Measurements from ENCODE around the gene TMEM151B.
A peak's percentile ranks its signal among the peaks of the same experiment; 100 is the strongest.
"Not testable (repeated sequence)": the region's sequence is repeated elsewhere in the genome, so short reads cannot be mapped to it uniquely, and the experiment has no call there.

TMEM151B gene

DNA sequence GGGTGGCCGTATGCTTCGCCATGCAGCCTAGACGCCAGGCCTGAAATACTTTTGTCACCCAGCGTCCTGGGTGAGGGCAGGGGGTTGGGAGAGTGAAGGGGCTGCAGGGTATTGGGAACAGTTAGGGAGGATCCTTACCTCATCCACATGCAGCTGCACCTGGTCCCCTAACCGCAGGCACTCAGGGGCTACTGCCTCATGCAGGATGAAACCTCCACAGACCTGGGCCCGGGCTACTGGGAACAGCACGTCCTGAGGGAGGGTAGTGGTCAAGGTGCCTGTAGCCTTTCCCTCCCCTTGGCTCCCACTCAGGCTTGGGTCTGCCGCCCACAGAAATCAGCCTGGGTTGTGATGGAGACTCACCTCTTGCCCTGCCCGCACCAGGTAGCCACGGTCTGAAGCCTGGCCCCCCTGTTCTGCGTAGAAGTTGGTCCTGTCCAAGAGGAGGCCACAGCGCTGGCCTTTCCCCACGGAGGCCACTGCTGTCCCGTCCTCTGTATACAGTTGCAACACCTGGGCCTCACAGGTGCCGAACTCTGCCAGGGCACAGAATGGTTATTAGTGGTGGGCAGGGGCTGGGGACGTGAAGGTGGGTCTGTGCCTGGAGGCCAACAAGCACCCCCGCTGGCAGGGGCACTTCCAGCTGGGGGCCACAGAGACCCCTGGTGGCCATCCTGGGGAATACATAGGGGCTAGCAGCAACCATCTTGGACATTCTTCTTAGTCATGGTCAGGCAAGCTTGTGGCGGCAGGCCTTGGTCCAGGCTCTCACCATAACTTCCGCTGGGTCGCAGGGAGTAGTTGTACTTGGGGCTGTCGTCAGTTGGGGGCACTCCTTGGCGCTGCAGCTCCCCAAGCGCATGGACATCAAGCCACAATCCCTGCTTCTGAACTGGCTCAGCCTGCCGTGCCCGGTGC is 34.3 kb downstream of the TMEM151B start:
- peak; percentile 26 for DNase-seq (ENCODE audit: low read depth)

DNA sequence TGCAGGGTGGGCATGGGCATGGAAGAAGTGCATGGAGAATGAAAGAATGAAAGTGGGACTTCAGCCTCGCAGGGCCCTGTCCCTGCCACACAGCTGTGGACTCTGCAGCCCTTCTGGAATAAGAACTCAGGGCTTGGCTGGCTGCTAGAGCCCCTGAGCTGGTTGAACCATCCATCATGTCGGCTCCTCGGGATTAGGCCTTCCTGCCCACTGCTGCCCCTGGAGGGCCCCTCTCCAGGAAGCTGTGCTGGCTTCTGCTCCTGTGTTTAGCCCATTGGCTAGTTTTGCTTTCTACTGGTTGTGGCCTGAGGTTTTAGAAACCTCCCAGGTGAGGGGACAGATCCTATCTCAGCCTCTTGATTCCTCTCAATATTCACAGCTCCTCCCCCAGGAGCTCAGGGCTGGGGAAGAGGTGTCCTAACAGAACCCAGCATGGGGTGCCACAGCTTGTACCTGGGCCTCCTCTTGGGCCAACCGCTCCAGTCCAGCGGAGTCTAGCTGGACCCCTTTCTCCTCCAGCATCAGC is 35.0 kb downstream of the TMEM151B start:
- no peak for DNase-seq (ENCODE audit: low read depth)

DNA sequence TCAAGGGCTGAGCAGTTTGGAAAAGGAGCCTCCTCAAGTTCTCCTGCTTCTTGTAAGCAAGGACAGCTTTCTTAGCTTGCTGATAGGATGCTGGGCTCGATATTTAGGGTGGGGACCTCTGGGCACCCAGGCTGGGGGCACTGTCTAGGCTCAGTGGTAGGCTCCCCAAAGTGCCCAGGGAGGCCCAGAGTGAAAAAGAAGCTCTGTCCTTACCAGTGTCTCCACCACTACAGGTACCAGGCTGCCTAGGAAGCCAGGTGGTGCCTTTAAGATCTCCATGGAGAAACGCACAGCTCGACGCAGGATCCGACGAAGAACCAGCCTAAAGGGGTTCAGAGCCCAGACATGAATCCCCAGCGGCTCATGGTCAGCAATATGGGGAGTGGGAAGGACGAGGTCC is 36.5 kb downstream of the TMEM151B start:
- no peak for DNase-seq (ENCODE audit: low read depth)

DNA sequence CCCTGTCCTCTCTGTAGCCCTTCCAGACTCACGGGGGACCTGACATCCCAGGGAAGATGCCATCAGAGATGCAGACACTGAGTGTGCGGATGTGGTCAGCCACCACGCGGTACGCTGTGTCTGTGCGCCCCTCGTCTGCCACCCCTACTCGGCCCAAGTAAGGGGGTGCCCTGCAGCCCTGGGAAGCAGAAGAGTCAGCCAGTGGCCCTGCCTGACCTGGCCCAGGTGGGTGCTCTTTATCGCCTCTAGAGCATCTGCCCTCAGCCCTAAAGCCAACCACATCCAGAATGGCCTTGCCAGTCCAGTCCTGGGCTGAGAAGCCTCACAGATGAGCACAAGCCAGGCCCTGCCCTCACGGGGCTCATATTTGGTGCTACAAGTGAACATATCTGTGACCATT is 37.0 kb downstream of the TMEM151B start:
- no peak for DNase-seq (ENCODE audit: low read depth)

DNA sequence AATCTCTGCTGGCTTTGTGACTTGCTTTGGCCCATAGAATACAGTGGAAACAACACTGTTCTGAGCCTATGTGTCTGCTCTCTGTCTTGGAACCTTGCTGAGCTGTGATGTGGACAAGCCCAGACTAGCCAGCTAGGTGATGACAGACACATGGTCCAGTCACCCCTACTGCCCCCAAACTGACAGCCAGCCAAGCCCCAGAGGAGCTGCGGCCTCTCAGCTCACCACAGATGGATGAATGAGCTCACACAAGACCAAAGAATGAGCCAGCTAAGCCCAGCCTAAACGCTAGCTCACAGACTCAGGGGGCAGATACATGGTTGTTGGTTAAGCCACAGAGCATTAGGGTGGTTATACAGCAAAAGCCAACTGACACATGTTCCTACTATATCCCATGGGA is 38.8 kb downstream of the TMEM151B start:
- no peak for DNase-seq (ENCODE audit: low read depth)

DNA sequence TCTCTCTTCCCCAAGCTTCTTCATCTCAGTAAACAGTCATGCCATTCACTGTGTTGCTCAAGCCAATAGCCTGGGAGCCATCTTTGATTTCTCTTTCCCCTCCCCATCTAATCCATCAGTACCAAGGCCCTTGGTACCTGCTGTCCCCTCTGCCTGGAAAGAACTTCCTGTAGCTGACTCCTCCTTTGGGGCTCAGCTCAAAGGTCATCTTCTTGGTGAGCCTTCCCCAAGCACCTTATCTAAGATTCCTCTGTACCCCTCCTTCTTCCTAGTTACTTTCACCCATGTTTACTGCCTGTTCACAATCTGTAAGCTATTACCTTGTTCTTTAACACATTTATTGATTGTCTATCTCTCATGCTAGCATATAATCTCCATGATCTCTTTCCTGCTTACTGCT is 39.4 kb downstream of the TMEM151B start:
- DNase-seq (ENCODE audit: low read depth), result no peak

DNA sequence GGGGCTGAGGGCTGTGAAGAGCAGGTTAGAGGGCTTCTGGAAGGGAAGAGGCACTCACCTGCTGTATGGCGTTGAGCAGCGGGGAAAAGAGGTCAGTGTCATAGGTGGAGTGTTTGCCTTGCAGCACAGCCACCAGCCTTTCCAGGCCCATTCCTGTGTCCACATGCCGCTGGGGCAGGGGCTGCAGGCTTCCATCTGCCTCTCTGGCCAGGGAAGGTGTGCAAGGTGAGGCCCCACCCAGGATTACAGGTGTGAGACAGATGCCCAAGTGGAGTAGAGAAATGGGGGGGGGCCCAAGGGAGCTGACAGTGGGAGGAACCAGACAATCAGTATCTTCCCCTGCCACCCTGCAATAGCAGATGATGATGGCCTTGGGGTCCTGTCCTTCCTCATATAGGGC is 40.0 kb downstream of the TMEM151B start:
- no peak for DNase-seq (ENCODE audit: low read depth)

DNA sequence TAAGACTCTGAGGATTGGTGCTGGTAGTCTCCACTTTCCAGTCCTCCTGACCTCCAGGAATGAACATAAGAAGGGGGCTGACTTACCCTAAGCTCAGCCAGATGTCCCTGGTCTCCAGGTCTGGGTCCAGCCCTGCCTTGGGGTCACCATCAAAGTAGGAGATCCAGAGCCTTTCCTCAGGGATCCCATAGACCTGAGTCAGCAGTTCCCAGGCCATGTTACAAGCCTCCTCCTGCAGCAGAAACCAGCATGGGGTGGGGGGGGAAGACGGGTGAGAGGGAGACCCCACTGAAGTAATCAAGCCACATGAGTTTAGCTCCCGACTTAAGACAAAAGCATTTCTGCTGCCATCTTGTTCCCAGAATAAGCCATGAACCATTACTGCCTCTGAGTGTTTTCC is 41.1 kb downstream of the TMEM151B start:
- no peak for DNase-seq (ENCODE audit: low read depth)

DNA sequence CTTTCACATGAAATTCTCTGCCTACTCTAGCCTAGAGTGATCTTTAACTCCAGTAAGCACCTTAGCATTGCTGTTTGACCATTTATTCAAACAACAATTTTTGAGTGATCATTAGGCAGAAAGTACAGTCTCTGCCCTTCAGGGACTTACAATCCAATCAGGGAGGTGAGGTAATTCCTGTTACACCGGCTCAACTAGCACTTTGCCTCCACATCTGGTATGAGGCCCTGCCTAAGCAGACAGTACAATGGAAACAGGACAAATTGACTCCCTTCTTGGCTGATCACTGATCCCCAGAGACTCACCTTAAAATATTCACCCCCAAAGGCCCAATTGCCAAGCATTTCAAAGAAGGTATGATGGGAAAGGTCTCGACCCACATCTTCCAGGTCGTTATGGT is 41.5 kb downstream of the TMEM151B start:
- DNase-seq (ENCODE audit: low read depth), result no peak

DNA sequence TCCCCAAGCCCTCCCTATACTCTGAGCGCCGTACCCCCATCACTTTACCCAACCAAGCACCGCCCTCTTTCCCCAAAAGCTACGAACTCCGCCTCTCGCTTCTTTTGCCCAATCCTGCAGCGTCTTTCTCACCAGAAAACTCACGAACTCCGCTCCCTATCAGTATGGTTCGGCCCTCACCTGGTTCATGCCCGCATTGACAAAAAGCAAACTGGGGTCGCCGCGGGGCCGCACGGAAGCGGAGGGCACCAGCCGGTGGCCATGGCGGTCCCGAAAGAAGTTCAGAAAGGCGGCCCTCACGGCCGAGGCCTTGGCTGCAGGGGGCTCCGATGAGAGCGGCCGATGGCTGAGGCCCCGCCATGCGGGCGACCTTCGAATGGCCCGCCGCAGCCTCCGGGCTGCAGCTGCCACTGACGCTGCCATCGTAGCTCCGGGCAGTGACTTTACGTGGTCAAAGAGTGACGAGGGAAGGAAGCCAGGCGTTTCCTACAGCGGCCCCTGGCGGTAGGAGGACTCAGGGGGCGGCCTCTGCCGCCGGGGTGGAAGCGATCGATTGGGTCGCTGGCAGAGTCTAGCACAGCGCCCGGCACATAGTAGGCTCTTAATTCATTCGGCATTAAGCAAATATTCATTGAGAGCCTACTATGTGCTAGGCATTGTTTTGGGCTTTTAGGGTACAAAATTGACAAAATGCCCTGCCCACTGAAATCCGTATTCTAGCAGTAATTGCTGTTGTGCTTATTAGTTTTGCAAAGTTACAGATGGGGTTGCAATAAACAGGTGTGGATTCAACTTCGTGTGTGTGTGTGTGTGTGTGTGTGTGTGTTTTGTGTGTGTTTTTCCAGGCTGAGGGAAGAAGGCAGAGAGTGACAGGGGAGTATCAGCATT is 42.9 kb downstream of the TMEM151B start, which contains the start of gene AARS2:
Gene AARS2, minus strand, starts transcription at position 447 of the 888 bp plus-strand sequence. Its CDS starts 24 bp downstream, at position 423.
- DNase-seq (ENCODE audit: low read depth), result peak; percentile 84

DNA sequence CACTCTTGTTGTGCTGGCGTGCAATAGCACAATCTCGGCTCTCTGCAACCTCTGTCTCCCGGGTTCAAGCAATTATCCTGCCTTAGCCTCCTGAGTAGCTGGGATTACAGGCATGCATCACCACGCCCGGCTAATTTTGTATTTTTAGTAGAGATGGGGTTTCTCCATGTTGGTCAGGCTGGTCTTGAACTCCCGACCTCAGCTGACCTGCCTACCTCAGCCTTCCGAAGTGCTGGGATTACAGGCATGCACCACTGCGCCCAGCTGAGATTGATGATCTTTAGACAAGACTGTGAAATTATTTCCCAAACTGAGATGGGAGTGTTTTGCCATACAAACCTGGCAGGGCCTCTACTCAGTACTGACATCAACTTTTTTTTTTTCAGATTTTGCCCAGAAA is 44.4 kb downstream of the TMEM151B start:
- not testable (repeated sequence) for DNase-seq (ENCODE audit: low read depth)

DNA sequence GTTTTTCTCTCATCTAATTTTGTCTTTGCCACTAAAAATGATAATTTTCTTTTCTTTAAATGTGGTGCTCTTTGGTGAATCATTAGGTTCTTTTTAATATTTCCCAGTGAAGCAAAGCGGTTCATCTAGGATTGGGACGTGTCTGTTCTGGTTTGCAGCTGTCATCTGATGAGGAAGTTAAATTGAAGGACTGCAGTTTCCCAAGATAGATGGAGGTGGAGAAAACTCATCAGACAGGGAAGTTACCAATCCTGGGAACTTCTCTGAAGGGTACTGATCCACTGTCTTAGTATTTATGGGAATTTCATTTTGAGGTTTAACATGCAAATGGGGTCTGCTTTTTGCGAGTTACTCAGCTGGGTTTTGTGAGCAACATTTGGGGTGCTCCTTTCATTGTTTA is 45.3 kb downstream of the TMEM151B start:
- no peak for DNase-seq (ENCODE audit: low read depth)

DNA sequence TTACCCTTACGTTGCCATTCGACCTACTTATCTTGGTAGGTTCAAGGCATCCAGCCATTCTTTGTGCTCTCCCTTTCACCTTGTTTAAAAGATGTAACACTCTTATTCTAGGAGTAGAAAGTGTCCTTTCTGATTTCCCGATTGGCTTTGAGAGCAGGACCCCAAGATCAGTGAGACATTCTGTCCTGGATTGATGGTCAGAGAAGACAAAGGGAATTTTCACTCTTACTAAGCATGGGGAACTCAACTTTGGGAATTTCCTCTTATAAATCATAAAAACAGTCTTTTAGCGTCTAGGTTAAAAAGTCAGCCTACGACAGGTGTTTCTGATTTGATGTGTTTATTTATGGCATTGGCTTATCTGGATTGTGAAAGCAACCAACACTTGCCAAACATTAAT is 45.7 kb downstream of the TMEM151B start:
- no peak for DNase-seq (ENCODE audit: low read depth)

DNA sequence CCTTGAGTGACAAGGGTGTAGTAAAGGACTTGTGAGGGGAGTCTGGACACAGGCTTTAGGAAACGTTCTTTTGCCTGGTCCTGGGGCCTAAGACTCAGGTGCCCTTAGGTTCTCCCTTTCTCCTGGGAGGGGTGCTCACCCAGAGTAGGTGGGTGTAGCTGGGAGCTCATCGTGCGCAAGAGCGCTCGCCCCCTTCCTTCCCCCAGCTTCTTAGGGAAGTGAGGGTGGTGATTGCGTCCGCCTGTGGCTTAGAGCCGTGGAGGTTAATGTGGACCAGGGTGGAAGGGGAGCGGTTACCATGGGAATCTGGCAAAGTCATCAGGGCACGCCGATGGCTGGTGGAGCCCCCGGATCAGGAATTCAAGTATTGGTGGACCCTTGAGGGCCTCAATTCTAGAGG is 46.2 kb downstream of the TMEM151B start:
- DNase-seq (ENCODE audit: low read depth), result no peak

DNA sequence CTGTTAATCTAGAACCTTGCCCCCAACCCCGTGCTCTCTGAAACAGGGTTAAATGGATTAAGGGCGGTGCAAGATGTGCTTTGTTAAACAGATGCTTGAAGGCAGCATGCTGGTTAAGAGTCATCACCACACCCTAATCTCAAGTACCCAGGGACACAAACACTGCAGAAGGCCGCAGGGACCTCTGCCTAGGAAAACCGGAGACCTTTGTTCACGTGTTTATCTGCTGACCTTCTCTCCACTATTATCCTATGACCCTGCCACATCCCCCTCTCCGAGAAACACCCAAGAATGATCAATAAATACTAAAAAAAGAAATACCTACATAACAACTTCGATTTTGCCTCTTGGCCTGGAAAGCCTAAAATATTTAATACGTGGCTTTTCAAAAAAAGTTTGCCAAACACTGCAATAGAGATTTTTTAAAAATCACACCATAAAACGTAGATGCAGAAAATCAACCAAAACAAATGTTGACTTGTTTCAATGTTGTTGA is 46.9 kb downstream of the TMEM151B start:
- not testable (repeated sequence) for DNase-seq (ENCODE audit: low read depth)

DNA sequence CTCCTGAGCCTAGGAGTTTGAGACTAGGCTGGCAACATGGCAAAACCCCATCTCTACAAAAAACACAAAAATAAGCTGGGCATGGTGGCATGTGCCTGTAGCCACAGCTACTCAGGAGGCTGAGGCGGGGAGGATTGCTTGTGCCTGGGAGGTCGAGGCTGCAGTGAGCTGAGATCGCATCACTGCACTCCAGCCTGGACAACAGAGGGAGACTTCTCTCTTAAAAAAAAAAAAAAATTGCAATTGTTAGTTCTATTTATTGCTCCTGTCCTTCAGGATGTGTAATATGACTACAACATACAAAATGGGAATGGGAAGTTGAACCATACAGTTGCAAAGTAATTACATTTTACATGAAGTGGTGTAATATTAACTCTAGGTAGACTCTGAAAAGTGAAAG is 51.0 kb downstream of the TMEM151B start:
- DNase-seq (ENCODE audit: low read depth), result no peak

DNA sequence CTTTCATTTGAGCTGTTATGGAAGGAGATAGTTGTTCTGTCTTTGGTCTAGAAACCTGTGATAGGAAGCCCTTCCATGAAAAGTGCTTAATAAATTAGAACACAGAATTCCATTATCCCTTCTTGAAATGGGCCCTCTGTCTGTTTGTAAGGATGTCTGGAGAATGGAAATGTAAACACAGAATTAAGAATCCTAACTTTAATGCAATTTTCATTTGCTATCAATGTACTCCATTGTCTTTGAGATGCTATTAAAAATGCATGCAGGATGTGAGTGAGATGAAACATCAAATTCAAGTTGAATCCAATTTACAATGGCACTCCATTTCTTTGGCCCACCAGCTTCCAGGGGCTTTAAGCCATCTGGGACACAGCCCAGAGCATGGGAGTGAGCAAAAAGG is 56.8 kb downstream of the TMEM151B start:
- DNase-seq (ENCODE audit: low read depth), result no peak

DNA sequence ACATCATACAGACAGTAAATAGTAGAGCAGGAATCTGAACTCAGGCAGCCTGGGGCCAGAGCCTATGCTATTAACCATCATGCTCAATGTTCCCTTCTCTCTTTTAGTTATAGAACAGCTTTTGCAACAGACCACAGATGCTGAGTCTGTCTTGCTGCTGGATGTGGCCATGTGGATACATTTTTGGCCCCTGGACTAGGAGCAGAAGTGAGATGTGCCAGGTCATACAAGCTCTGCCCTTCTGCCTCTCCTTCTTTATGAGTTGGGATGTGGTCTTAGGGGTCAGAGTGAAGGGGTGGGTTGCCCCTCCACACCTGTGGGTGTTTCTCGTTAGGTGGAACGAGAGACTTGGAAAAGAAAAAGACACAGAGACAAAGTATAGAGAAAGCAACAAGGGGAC is 57.5 kb downstream of the TMEM151B start:
- no peak for DNase-seq (ENCODE audit: low read depth)

DNA sequence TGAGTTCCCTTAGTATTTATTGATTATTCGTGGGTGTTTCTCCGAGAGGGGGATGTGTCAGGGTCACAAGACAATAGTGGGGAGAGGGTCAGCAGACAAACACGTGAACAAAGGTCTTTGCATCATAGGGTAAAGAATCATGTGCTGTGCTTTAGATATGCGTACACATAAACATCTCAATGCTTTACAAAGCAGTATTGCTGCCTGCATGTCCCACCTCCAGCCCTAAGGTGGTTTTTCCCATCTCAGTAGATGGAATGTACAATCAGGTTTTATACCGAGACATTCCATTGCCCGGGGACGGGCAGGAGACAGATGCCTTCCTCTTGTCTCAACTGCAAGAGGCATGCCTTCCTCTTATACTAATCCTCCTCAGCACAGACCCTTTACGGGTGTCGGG is 58.0 kb downstream of the TMEM151B start:
- DNase-seq (ENCODE audit: low read depth), result not testable (repeated sequence)

DNA sequence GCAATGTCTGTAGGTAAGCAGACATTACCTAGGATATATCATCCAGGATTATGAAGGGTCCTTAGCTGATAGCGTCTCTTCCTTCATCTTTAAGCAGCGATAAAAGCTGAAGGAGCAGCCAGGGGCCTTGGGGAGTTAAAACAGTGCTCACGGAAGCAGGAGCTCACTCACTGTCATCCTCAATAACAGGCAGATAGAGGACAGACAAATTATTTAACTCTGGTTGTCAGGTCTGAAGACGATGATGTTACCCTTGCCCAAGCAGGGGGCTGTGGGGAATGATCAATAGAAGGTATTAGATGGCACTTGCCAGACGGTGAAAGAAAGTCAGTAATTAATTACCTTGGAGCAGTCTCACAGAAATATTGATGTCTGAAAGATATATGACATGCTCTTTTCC is 59.6 kb downstream of the TMEM151B start:
- DNase-seq (ENCODE audit: low read depth), result no peak

DNA sequence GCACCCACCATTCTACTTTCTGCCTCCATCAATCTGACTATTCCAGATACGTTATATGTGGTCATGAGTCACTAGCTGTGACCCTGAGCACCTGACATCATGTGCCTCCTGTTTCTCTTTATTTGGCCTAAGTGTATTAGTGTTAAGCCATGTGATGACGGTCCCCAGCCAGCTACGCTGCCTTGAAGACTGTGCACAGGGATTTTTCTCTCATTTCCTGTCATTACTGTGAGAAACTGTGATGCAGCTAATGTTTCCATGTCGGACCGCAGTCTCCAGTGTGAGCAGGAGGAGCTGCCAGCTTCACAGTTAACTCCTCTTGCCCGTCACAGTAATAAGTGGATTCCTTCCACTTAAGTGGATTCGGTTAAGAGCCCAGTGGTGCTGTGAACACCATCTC is 62.3 kb downstream of the TMEM151B start:
- no peak for DNase-seq (ENCODE audit: low read depth)

DNA sequence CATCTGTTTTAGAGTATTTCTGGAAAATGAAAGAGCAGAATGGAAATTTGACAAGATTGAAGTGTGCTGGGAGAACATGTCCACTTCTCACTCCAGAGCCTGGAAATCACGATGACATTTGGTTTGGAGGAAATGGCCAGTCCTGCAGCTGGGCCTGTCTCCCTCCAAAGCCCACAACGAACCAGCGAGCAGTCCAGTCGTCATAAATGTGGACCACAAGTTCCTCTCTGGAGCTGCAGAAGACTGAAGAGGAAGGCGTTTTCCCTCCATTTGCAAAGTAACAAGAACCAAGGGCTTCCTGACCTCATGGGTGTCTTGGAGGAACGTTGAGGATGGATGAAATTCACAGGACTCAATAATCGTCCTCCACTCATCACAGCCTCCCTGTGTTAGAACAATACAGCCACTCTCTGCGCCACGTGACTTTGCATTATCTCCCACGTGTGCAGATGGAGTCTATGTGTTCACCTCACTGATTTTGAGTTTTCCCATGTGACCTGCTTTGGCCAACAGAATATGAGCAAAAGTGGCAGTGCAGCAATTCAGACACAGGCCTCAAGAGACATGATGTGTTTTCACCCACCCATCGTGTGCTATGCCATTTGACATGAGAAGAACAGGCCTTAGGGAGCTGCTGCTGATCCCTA is 63.1 kb downstream of the TMEM151B start:
- no peak for DNase-seq (ENCODE audit: low read depth)

All from stimulated activated CD4-positive, alpha-beta T cell treated with anti-CD3 and anti-CD28 coated beads, Interleukin-2, amount 100 ng/mL, for 4 hours (primary cell).